ENCODE measurements around the gene GRHPR. TPM values are rescaled to one million over a fixed set of nuclear protein-coding genes. Genes with fewer than 3 reads are reported as not detected.
"Not testable (repeated sequence)": the region's sequence is repeated elsewhere in the genome, so short reads cannot be mapped to it uniquely, and the experiment has no call there.

GRHPR gene
- polyA plus RNA-seq, 1 of the 3 experiments (the other 2 are of a cell fraction): 206 TPM

- H3K4me3 ChIP-seq (ENCODE audit: low read depth in 2 of 2, low read length in 1 of 2): no peak overlapping the region
- no peaks in the 10 kb centered on the region for H3K9me3 ChIP-seq
- no peak overlapping the region for H3K4me2 ChIP-seq
- TF ChIP-seq TEAD4 (IDR thresholded peaks at IDR 0.05; ENCODE audit: borderline replicate concordance, insufficient read depth) (no peak), NFIC (IDR thresholded peaks at IDR 0.05; ENCODE audit: borderline replicate concordance) (no peak), MXI1 (IDR thresholded peaks at IDR 0.05; ENCODE audit: low read depth, low read length) (no peak), ELF1 (IDR thresholded peaks at IDR 0.05) (no peak), MEF2A (IDR thresholded peaks at IDR 0.05; ENCODE audit: borderline replicate concordance, low read depth) (no peak), RCOR1 (IDR thresholded peaks at IDR 0.05; ENCODE audit: low read length) (no peak), EP300 (IDR thresholded peaks at IDR 0.05; ENCODE audit: borderline replicate concordance in 1 of 2, low read depth in 1 of 2, low read length in 1 of 2) (no peak), IRF3 (IDR thresholded peaks at IDR 0.05; ENCODE audit: low read depth, low read length) (no peak), FOXJ3 (CRISPR knock-in tag; IDR thresholded peaks at IDR 0.05) (no peak), TCF12 (IDR thresholded peaks at IDR 0.05) (no peak), RXRA (IDR thresholded peaks at IDR 0.05; ENCODE audit: borderline replicate concordance, low read depth) (no peak), EZH2phosphoT487 (IDR thresholded peaks at IDR 0.05; ENCODE audit: borderline replicate concordance, low read depth) (no peak)
- TF ChIP-seq, protein P1, sequence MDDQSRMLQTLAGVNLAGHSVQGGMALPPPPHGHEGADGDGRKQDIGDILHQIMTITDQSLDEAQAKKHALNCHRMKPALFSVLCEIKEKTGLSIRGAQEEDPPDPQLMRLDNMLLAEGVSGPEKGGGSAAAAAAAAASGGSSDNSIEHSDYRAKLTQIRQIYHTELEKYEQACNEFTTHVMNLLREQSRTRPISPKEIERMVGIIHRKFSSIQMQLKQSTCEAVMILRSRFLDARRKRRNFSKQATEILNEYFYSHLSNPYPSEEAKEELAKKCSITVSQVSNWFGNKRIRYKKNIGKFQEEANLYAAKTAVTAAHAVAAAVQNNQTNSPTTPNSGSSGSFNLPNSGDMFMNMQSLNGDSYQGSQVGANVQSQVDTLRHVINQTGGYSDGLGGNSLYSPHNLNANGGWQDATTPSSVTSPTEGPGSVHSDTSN (IDR thresholded peaks at IDR 0.05): no peak
- TF ChIP-seq, protein P2, sequence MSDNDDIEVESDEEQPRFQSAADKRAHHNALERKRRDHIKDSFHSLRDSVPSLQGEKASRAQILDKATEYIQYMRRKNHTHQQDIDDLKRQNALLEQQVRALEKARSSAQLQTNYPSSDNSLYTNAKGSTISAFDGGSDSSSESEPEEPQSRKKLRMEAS (IDR thresholded peaks at IDR 0.05; ENCODE audit: low read depth): no peak
- 81% methylated on average over 7 of the region's 8 CpGs for WGBS (ENCODE audit: low lambda C conversion rate)
- ChIA-PET POLR2A (no interaction called here), CTCF (interaction anchor here (3.2 kb wide), 1 partner anchor 19 kb away, joined by 9 read pairs; no protein-coding TSS in a partner anchor)
- no peaks in the 10 kb centered on the region for H3K79me2 ChIP-seq (ENCODE audit: insufficient read depth)
- H3K36me3 ChIP-seq (replicated peaks in 1 of 2; ENCODE audit: control insufficient read depth in 1 of 2, insufficient read depth in 2 of 2, low read length in 1 of 2): no peaks in the 10 kb centered on the region
- H3K9me2 ChIP-seq: no peaks in the 10 kb centered on the region
- H3K9ac ChIP-seq: no peak overlapping the region
- no peak overlapping the region for H3K27ac ChIP-seq (ENCODE audit: low read depth in 2 of 2, low read length in 1 of 2)
- no peak overlapping the region for H2AFZ ChIP-seq (ENCODE audit: low read depth)
- no peaks in the 10 kb centered on the region for H4K20me1 ChIP-seq (ENCODE audit: insufficient read depth)
- H3K27me3 ChIP-seq (ENCODE audit: insufficient read depth): no peaks in the 10 kb centered on the region
- no peaks in the 10 kb centered on the region for H3K4me1 ChIP-seq (ENCODE audit: control insufficient read depth in 1 of 2, insufficient read depth in 2 of 2, low read depth in 1 of 2, low read length in 1 of 2)
- H3F3A ChIP-seq (replicated peaks; ENCODE audit: insufficient read depth): no peaks in the 10 kb centered on the region
- no peak for DNase-seq
Measured at GRCh38 chr9:37395663-37396062, 26.8 kb upstream of the GRHPR start.

GRCh38 chr9:37397948-37398347 lies 24.5 kb upstream of the GRHPR start:
- H4K20me1 ChIP-seq (ENCODE audit: insufficient read depth); H3K4me1 ChIP-seq (ENCODE audit: control insufficient read depth in 1 of 2, insufficient read depth in 2 of 2, low read depth in 1 of 2, low read length in 1 of 2); POLR2A ChIA-PET; H3K27me3 ChIP-seq (ENCODE audit: insufficient read depth); H3F3A ChIP-seq (replicated peaks; ENCODE audit: insufficient read depth); H3K79me2 ChIP-seq (ENCODE audit: insufficient read depth); H3K9me2 ChIP-seq; H2AFZ ChIP-seq (ENCODE audit: low read depth); H3K4me3 ChIP-seq (ENCODE audit: low read depth in 2 of 2, low read length in 1 of 2); H3K4me2 ChIP-seq; H3K36me3 ChIP-seq (replicated peaks in 1 of 2; ENCODE audit: control insufficient read depth in 1 of 2, insufficient read depth in 2 of 2, low read length in 1 of 2); H3K27ac ChIP-seq (ENCODE audit: low read depth in 2 of 2, low read length in 1 of 2); DNase-seq; H3K9ac ChIP-seq; H3K9me3 ChIP-seq: not testable (repeated sequence)
- CTCF ChIA-PET: interaction anchor here (1.0 to 1.3 kb wide), 2 partner anchors 13 to 18 kb away, joined by 3 to 6 read pairs; no protein-coding TSS in a partner anchor
- WGBS (ENCODE audit: low lambda C conversion rate): 72% methylated on average over 3 of the region's 3 CpGs

Data from SK-N-SH (cell line).